ENCODE results near the gene ISCU. TPM values are rescaled to one million over a fixed set of nuclear protein-coding genes. Genes with fewer than 3 reads are reported as not detected.

ISCU gene
- total and polyA plus RNA-seq, 9 of the 15 experiments (the other 6 are each of a cell fraction or from before 2014, with no cell fraction given): 15.9 to 92.5 (median 77.3) TPM

DNA sequence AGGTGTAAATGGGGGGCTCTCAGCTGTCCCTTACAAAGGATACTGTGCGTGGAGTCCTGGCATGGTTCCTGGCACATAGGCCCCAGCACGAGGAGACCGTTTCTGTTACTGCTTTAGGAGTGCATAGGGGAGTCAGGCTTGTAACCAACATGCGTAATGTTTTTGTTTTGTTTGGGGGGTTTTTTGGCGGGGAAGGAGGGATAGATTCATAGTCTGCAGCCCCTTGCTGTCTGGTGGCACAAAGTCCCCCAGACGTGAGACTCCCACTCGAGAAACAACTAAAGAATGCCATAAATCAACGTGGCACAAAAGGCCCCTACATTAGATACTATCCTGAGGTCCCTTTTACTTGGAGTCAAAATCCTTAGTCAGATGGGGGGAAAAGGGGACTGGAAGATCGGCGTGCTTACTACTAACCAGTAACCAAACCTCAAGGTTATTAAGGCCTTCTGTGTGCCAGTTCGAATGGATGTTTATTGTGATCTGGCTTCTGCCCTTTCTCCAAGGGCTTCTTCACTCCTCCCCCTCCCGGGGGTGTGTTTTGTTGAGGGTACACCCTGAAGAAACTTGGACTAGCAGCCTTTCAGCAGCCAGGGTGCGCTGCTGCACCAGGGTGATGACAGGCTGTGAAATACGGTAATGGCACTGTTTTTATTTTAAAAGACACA, 874 bp downstream of the ISCU start (continued):
- TF ChIP-seq, protein P1, sequence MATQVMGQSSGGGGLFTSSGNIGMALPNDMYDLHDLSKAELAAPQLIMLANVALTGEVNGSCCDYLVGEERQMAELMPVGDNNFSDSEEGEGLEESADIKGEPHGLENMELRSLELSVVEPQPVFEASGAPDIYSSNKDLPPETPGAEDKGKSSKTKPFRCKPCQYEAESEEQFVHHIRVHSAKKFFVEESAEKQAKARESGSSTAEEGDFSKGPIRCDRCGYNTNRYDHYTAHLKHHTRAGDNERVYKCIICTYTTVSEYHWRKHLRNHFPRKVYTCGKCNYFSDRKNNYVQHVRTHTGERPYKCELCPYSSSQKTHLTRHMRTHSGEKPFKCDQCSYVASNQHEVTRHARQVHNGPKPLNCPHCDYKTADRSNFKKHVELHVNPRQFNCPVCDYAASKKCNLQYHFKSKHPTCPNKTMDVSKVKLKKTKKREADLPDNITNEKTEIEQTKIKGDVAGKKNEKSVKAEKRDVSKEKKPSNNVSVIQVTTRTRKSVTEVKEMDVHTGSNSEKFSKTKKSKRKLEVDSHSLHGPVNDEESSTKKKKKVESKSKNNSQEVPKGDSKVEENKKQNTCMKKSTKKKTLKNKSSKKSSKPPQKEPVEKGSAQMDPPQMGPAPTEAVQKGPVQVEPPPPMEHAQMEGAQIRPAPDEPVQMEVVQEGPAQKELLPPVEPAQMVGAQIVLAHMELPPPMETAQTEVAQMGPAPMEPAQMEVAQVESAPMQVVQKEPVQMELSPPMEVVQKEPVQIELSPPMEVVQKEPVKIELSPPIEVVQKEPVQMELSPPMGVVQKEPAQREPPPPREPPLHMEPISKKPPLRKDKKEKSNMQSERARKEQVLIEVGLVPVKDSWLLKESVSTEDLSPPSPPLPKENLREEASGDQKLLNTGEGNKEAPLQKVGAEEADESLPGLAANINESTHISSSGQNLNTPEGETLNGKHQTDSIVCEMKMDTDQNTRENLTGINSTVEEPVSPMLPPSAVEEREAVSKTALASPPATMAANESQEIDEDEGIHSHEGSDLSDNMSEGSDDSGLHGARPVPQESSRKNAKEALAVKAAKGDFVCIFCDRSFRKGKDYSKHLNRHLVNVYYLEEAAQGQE (IDR thresholded peaks at IDR 0.05; ENCODE audit: borderline replicate concordance): peak; percentile 81
- TF ChIP-seq, protein P1 (CRISPR knock-in tag; IDR thresholded peaks at IDR 0.05; ENCODE audit: low read depth): no peak
- TF ChIP-seq RCOR1 (IDR thresholded peaks at IDR 0.05; ENCODE audit: borderline replicate concordance in 1 of 2, low read depth in 2 of 2, low read length in 2 of 2) (peak in 1 of 2 experiments; percentile 68; a peak in 1 of 4 replicates), BRD9 (IDR thresholded peaks at IDR 0.05; ENCODE audit: low read depth, partially characterized antibody) (peak; percentile 83), NCOR1 (IDR thresholded peaks at IDR 0.05) (0 out of 2 replicates have a peak, but pooled peaks have one; percentile 45), TAF7 (tag; IDR thresholded peaks at IDR 0.05) (no peak), PRPF4 (IDR thresholded peaks at IDR 0.05; ENCODE audit: insufficient read depth, low read depth, low read length, poor library complexity, severe bottlenecking) (no peak), DPF2 (IDR thresholded peaks at IDR 0.05) (peak; percentile 50; the same call in 1 of the 2 replicates), HMGN3 (IDR thresholded peaks at IDR 0.05; ENCODE audit: borderline replicate concordance, extremely low read depth, insufficient read length, low read depth, low read length) (no peak), NEUROD1 (IDR thresholded peaks at IDR 0.05; ENCODE audit: borderline replicate concordance, low read depth, low read length, partially characterized antibody) (peak; percentile 53)
- TF ChIP-seq, protein P2, sequence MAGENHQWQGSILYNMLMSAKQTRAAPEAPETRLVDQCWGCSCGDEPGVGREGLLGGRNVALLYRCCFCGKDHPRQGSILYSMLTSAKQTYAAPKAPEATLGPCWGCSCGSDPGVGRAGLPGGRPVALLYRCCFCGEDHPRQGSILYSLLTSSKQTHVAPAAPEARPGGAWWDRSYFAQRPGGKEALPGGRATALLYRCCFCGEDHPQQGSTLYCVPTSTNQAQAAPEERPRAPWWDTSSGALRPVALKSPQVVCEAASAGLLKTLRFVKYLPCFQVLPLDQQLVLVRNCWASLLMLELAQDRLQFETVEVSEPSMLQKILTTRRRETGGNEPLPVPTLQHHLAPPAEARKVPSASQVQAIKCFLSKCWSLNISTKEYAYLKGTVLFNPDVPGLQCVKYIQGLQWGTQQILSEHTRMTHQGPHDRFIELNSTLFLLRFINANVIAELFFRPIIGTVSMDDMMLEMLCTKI (IDR thresholded peaks at IDR 0.05; ENCODE audit: partially characterized antibody): no peak
- TF ChIP-seq, protein P3, sequence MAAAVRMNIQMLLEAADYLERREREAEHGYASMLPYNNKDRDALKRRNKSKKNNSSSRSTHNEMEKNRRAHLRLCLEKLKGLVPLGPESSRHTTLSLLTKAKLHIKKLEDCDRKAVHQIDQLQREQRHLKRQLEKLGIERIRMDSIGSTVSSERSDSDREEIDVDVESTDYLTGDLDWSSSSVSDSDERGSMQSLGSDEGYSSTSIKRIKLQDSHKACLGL (CRISPR knock-in tag; IDR thresholded peaks at IDR 0.05; ENCODE audit: borderline replicate concordance, poor library complexity, severe bottlenecking): no peak
- TF ChIP-seq, protein P4, sequence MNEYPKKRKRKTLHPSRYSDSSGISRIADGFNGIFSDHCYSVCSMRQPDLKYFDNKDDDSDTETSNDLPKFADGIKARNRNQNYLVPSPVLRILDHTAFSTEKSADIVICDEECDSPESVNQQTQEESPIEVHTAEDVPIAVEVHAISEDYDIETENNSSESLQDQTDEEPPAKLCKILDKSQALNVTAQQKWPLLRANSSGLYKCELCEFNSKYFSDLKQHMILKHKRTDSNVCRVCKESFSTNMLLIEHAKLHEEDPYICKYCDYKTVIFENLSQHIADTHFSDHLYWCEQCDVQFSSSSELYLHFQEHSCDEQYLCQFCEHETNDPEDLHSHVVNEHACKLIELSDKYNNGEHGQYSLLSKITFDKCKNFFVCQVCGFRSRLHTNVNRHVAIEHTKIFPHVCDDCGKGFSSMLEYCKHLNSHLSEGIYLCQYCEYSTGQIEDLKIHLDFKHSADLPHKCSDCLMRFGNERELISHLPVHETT (CRISPR knock-in tag; conservative IDR thresholded peaks at IDR 0.05 in 1 of 2, IDR thresholded peaks at IDR 0.05 in 1 of 2): no peak
